Spleen (tissue), 7 donors: Measurements from ENCODE around the gene IQGAP2.

ENCODE experiments used
- CTCF ChIP-seq, 11 experiments: fragments of 200-600 bp in 7 of 11; fragments of 450-650 bp in 4 of 11; sonication (generic) in 4 of 11; IDR thresholded peaks in 8 of 11; conservative IDR thresholded peaks in 3 of 11; 1 replicate in 7 of 11; 2 replicates in 4 of 11; pipeline versions ENCODE4 v1.4.0 to v1.8.0; 2016 to 2021; ENCODE audit warnings: antibody characterized with exemption in 11 of 11, inconsistent platforms in 4 of 11, mild to moderate bottlenecking in 1 of 11
- POLR2A ChIP-seq, 3 donors: fragments of 450-650 bp; IDR thresholded peaks; one replicate each; pipeline ENCODE4 v1.5.1; 2017; ENCODE audit warnings: antibody characterized with exemption in 3 of 3, mild to moderate bottlenecking in 1 of 3
- POLR2AphosphoS5 ChIP-seq, 3 donors: sonication (generic); formaldehyde crosslinking; IDR thresholded peaks; one replicate each; pipeline ENCODE4 v1.5.1; 2017; ENCODE audit warnings: antibody characterized with exemption in 3 of 3
- donor health status: DM: no; HTN: no; CAD: no; lungs with moderate emphysema.
- donor health status: DM: no; HTN: no; CAD: no.
- donor health status: DM: no; HTN: no; CAD: no.

GRCh38 chr5:76714751-76715485 is 311.8 kb downstream of the IQGAP2 start:
- TF ChIP-seq CTCF (IDR thresholded peaks at IDR 0.05 in 8 of 11, conservative IDR thresholded peaks at IDR 0.05 in 3 of 11) (no peak), POLR2A (IDR thresholded peaks at IDR 0.05) (peak in 1 of 3 donors; percentile 14), POLR2AphosphoS5 (IDR thresholded peaks at IDR 0.05) (peak in 1 of 3 donors; percentile 63)
